ENCODE data around the gene TSTD1. TPM values are rescaled to one million over a fixed set of nuclear protein-coding genes. Genes with fewer than 3 reads are reported as not detected.
A peak's percentile ranks its signal among the peaks of the same experiment; 100 is the strongest.
"Not testable (repeated sequence)": the region's sequence is repeated elsewhere in the genome, so short reads cannot be mapped to it uniquely, and the experiment has no call there.

The TSTD1 gene
- total RNA-seq, 1 donor from 2014 or later = 49.7 TPM

- Mint-ChIP-seq H3K4me1 (peaks cover 32% of the 10 kb centered on the region), H3K4me3 (peak overlapping the region; percentile 97), H3K9me3 (no peaks in the 10 kb centered on the region), H3K27ac (peak overlapping the region; percentile 93), H3K27me3 (no peaks in the 10 kb centered on the region), H3K36me3 (ENCODE audit: low read depth) (peaks cover 40% of the 10 kb centered on the region)
- intact Hi-C loops (cut with micrococcal nuclease) = loop anchor here (2.0 kb wide), 1 partner anchor 18 kb away; the partner anchor contains the start of gene F11R
- no peak for DNase-seq
Observed at GRCh38 chr1:161039154-161039545, 386 bp upstream of the TSTD1 start.

GRCh38 chr1:161037661-161038522 lies 872 bp downstream of the TSTD1 start:
- H3K36me3 Mint-ChIP-seq (ENCODE audit: low read depth) = peaks cover 41% of the 10 kb centered on the region
- intact Hi-C loops (cut with micrococcal nuclease) = loop anchor here (2.0 kb wide), 1 partner anchor 17 kb away; the partner anchor contains the start of gene F11R
- peak overlapping the region; percentile 97 for H3K4me3 Mint-ChIP-seq
- no peak for DNase-seq
- no peaks in the 10 kb centered on the region for H3K27me3 Mint-ChIP-seq
- no peaks in the 10 kb centered on the region for H3K9me3 Mint-ChIP-seq
- H3K27ac Mint-ChIP-seq = peak overlapping the region; percentile 93
- peaks cover 31% of the 10 kb centered on the region for H3K4me1 Mint-ChIP-seq

GRCh38 chr1:161033751-161034150 lies 5.0 kb downstream of the TSTD1 start:
- Mint-ChIP-seq H3K4me1 (peaks cover 18% of the 10 kb centered on the region), H3K27ac (no peak overlapping the region), H3K27me3 (no peaks in the 10 kb centered on the region), H3K9me3 (no peaks in the 10 kb centered on the region), H3K36me3 (ENCODE audit: low read depth) (peaks cover 14% of the 10 kb centered on the region), H3K4me3 (no peak overlapping the region)
- intact Hi-C loops (cut with micrococcal nuclease) = no loop called here
- DNase-seq = no peak

- Mint-ChIP-seq H3K9me3 (no peaks in the 10 kb centered on the region), H3K36me3 (ENCODE audit: low read depth) (peaks cover 14% of the 10 kb centered on the region), H3K4me1 (peaks cover 13% of the 10 kb centered on the region), H3K27me3 (no peaks in the 10 kb centered on the region), H3K4me3 (peak overlapping the region; percentile 25), H3K27ac (peak overlapping the region; percentile 67)
- no peak for DNase-seq
- intact Hi-C loops (cut with micrococcal nuclease) = no loop called here
Observed at GRCh38 chr1:161032409-161032808, 6.4 kb downstream of the TSTD1 start.

DNA sequence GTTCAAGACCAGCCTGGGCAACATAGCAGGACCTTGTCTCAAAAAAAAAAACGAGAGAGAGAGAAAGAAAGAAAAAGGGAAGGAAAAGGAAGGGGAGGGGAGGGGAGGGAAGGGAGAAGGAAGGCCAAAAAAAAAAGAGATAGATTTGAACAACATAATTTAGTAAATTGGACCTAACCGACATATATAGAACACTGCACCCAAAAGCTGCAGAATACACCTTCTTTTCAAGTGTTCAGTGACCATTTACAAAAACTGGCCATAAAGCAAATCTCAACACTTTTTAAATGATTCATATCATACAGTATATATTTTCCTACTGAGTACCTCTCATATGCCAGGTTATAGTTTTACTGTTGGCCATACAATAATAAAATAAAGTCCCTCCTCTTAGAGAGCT lies 6.9 kb downstream of the TSTD1 start:
- no peak overlapping the region for H3K4me3 Mint-ChIP-seq
- DNase-seq = no peak
- no peak overlapping the region for H3K27ac Mint-ChIP-seq
- no peaks in the 10 kb centered on the region for H3K27me3 Mint-ChIP-seq
- peaks cover 4% of the 10 kb centered on the region for H3K9me3 Mint-ChIP-seq
- H3K4me1 Mint-ChIP-seq = peaks cover 16% of the 10 kb centered on the region
- H3K36me3 Mint-ChIP-seq (ENCODE audit: low read depth) = peaks cover 16% of the 10 kb centered on the region
- intact Hi-C loops (cut with micrococcal nuclease) = no loop called here

DNA sequence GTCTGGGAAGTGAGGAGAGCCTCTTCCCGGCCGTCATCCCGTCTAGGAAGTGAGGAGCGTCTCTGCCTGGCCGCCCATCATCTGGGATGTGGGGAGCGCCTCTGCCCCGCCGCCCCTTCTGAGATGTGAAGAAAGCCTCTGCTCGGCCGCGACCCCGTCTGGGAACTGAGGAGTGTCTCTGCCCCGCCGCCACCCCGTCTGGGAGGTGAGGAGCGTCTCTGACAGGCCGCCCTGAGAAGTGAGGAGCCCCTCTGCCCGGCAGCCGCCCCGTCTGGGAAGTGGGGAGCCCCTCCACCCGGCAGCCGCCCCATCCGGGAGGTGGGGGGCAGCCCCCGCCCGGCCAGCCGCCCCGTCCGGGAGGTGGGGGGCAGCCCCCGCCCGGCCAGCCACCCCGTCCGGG lies 9.3 kb downstream of the TSTD1 start:
- intact Hi-C loops (cut with micrococcal nuclease); H3K4me3 Mint-ChIP-seq; H3K27me3 Mint-ChIP-seq; H3K9me3 Mint-ChIP-seq; DNase-seq; H3K27ac Mint-ChIP-seq: not testable (repeated sequence)
- Mint-ChIP-seq H3K4me1 (peaks cover 19% of the 10 kb centered on the region), H3K36me3 (ENCODE audit: low read depth) (peaks cover 21% of the 10 kb centered on the region)

DNA sequence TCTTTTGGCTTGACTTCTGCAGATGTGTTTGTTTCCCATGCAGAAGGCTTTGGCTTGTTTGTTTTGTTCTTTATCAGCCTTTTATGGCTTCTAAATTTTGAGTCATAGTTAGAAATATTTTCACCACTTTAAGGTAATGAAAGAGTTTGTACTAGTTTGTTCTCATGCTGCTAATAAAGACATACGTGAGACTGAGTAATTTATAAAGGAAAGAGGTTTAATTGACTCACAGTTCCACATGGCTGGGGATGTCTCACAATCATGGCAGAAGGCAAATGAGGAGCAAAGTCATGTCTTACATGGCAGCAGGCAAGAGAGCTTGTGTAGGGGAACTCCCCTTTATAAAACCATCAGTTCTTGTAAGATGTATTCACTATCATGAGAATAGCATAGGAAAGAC lies 11.8 kb downstream of the TSTD1 start:
- H3K9me3 Mint-ChIP-seq; H3K4me1 Mint-ChIP-seq; H3K4me3 Mint-ChIP-seq; DNase-seq; intact Hi-C loops (cut with micrococcal nuclease); H3K27me3 Mint-ChIP-seq: not testable (repeated sequence)
- Mint-ChIP-seq H3K36me3 (ENCODE audit: low read depth) (peaks cover 16% of the 10 kb centered on the region), H3K27ac (peak overlapping the region; percentile 2)

- peak; percentile 53 for DNase-seq
- Mint-ChIP-seq H3K4me3 (peak overlapping the region; percentile 40), H3K36me3 (ENCODE audit: low read depth) (peaks cover 10% of the 10 kb centered on the region), H3K4me1 (peaks cover 40% of the 10 kb centered on the region), H3K27ac (peak overlapping the region; percentile 52)
- H3K27me3 Mint-ChIP-seq, H3K9me3 Mint-ChIP-seq: not testable (repeated sequence)
- intact Hi-C loops (cut with micrococcal nuclease) = loop anchor here (1.0 kb wide), 1 partner anchor 46 kb away; no protein-coding TSS in a partner anchor
Observed at GRCh38 chr1:161022432-161022831, 16.3 kb downstream of the TSTD1 start.

DNA sequence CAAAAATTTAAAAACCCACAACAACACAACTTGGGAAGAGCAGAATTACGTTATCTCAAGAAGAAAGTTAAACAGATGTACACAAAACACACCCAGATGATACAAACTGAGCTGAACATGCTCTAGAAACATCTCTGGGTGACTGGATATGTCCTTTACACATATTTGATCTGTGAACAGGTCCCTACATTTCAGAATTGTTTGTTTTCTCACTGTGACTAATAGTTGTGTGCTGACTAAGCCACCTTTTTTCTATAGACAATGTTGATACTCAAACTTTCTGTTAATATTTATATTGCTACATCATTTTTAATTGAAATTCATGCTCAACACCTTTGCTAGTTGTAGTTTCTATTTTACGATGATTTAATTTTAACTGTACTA lies 16.8 kb downstream of the TSTD1 start:
- peaks cover 7% of the 10 kb centered on the region for H3K36me3 Mint-ChIP-seq (ENCODE audit: low read depth)
- no peak for DNase-seq
- H3K27me3 Mint-ChIP-seq = no peaks in the 10 kb centered on the region
- H3K4me3 Mint-ChIP-seq = peak overlapping the region; percentile 94
- H3K4me1 Mint-ChIP-seq = peaks cover 38% of the 10 kb centered on the region
- H3K9me3 Mint-ChIP-seq = peaks cover 3% of the 10 kb centered on the region
- intact Hi-C loops (cut with micrococcal nuclease) = loop anchor here (1.0 to 2.0 kb wide), 3 partner anchors 9 to 46 kb away; partner anchors contain the start of gene TSTD1
- H3K27ac Mint-ChIP-seq = peak overlapping the region; percentile 86

DNA sequence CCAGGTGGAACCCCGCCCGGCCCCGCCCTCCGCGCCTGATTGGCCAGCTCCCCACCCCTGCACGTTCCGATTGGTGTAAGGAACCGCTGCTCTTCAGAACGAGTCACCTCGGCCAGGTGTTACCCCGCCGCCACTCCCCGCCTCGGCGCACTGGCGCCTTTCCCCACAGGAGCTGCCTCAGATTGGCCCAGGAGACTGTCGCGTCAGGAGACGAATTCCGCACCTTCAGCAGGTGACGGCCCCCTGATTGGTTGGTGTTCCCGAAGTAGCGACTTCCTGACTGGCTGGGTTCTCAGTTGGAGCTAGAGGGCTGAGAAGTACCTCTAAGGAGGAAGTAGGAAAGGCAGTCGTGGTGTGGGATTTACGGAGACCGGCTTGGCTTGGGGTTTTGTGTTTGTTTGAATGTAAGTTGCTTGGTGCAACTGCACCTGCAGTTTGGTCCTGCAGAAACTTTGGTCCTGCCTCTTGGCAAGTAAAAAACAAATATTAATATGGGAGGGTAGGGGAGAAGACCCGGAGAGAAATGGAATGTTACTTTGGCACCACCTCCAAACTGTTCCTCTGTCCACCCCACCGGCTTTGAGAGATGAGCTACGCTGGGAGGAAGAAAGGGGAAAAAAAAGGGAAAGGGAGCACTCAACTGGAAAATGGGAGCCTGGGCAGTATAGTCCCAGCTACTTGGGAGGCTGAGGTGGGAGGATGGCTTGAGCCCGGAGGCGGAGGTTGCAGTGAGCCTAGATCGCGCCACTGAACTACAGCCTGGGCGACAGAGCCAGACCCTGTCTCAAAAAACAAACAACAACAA lies 17.4 kb downstream of the TSTD1 start:
- H3K9me3 Mint-ChIP-seq = no peaks in the 10 kb centered on the region
- H3K36me3 Mint-ChIP-seq (ENCODE audit: low read depth) = peaks cover 5% of the 10 kb centered on the region
- intact Hi-C loops (cut with micrococcal nuclease) = loop anchor here (1.0 to 2.0 kb wide), 2 partner anchors 8 to 17 kb away; partner anchors contain the start of gene TSTD1
- peak; percentile 94 for DNase-seq
- peaks cover 38% of the 10 kb centered on the region for H3K4me1 Mint-ChIP-seq
- no peaks in the 10 kb centered on the region for H3K27me3 Mint-ChIP-seq
- H3K4me3 Mint-ChIP-seq = peak overlapping the region; percentile 94
- peak overlapping the region; percentile 86 for H3K27ac Mint-ChIP-seq

GRCh38 chr1:161020509-161021164 lies 18.1 kb downstream of the TSTD1 start, which contains the start of gene F11R:
F11R (minus strand) TSS chr1:161021152; CDS start chr1:161021073, 79 bp downstream.
- peak; percentile 82 for DNase-seq
- Mint-ChIP-seq H3K9me3 (no peaks in the 10 kb centered on the region), H3K4me1 (peaks cover 38% of the 10 kb centered on the region), H3K4me3 (peak within 1 kb of the TSS; percentile 94), H3K36me3 (ENCODE audit: low read depth) (peaks cover 5% of the 10 kb centered on the region), H3K27me3 (no peaks in the 10 kb centered on the region), H3K27ac (peak within 1 kb of the TSS; percentile 86)
- intact Hi-C loops (cut with micrococcal nuclease) = loop anchor here (1.0 to 2.0 kb wide), 2 partner anchors 7 to 18 kb away; partner anchors contain the start of gene TSTD1

- H3K9me3 Mint-ChIP-seq = no peaks in the 10 kb centered on the region
- H3K36me3 Mint-ChIP-seq (ENCODE audit: low read depth) = peaks cover 2% of the 10 kb centered on the region
- no peaks in the 10 kb centered on the region for H3K27me3 Mint-ChIP-seq
- intact Hi-C loops (cut with micrococcal nuclease) = loop anchor here (2.0 kb wide), 1 partner anchor 19 kb away; the partner anchor contains the start of gene TSTD1
- peak overlapping the region; percentile 86 for H3K27ac Mint-ChIP-seq
- H3K4me1 Mint-ChIP-seq = peaks cover 36% of the 10 kb centered on the region
- DNase-seq = peak; percentile 63
- H3K4me3 Mint-ChIP-seq = peak overlapping the region; percentile 94
Observed at GRCh38 chr1:161019751-161020495, 18.8 kb downstream of the TSTD1 start.

Data from activated CD4-positive, alpha-beta T cell treated with anti-CD3 and anti-CD28 coated beads, Interleukin-2, amount 10 ng/mL, durations not matched to agents 24 days and 14 days (primary cell).